Transverse colon (tissue), 4 donors: ENCODE results near the gene INO80. TPM values are rescaled to one million over a fixed set of nuclear protein-coding genes. Genes with fewer than 3 reads are reported as not detected.

Experiments
- DNase-seq: peaks from one replicate; pipeline ENCODE4 v3.0.0-alpha.2; 2019
- H3K27ac ChIP-seq, 4 donors: fragments of 200-600 bp; sonication (generic); 2 replicates each; pipeline ENCODE4 v1.5.1; 2016 to 2018; ENCODE audit warnings: inconsistent platforms in 4 of 4
- H3K27me3 ChIP-seq: fragments of 200-600 bp; sonication (generic); 2 replicates; pipeline ENCODE4 v1.5.1; 2017; ENCODE audit warnings: inconsistent platforms
- H3K36me3 ChIP-seq, 4 donors: fragments of 200-600 bp; sonication (generic); 2 replicates each; pipeline ENCODE4 v1.5.1; 2017 to 2019; ENCODE audit warnings: inconsistent platforms in 4 of 4
- H3K4me1 ChIP-seq, 4 donors: fragments of 200-600 bp; sonication (generic); 2 replicates each; pipeline ENCODE4 v1.5.1; 2017 to 2020; ENCODE audit warnings: inconsistent platforms in 4 of 4
- H3K4me3 ChIP-seq, 4 donors: fragments of 200-600 bp; sonication (generic); 1 replicate in 1 of 4; 2 replicates in 3 of 4; pipeline versions ENCODE4 v1.5.1 to v1.6.1; 2017 to 2019; ENCODE audit warnings: inconsistent platforms in 4 of 4
- H3K9me3 ChIP-seq, 2 donors: fragments of 200-600 bp; sonication (generic); 2 replicates each; pipeline ENCODE4 v1.5.1; 2017 to 2019; ENCODE audit warnings: inconsistent platforms in 2 of 2
- CTCF ChIP-seq, 5 experiments: fragments of 200-600 bp in 3 of 5; fragments of 450-650 bp in 2 of 5; sonication (generic) in 3 of 5; IDR thresholded peaks; 1 replicate in 2 of 5; 2 replicates in 3 of 5; pipeline ENCODE4 v1.5.1; 2016 to 2017; ENCODE audit warnings: antibody characterized with exemption in 5 of 5, inconsistent platforms in 3 of 5, mild to moderate bottlenecking in 2 of 5, moderate library complexity in 1 of 5
- EP300 ChIP-seq: sonication (generic); formaldehyde crosslinking; IDR thresholded peaks from one replicate; pipeline ENCODE4 v1.6.1; 2017; ENCODE audit warnings: antibody characterized with exemption, low read depth
- POLR2A ChIP-seq: fragments of 450-650 bp; IDR thresholded peaks from one replicate; pipeline ENCODE4 v1.6.1; 2016; ENCODE audit warnings: antibody characterized with exemption, mild to moderate bottlenecking, moderate library complexity
- POLR2AphosphoS5 ChIP-seq, 3 donors: sonication (generic); formaldehyde crosslinking; IDR thresholded peaks; one replicate each; pipeline ENCODE4 v1.6.1; 2016; ENCODE audit warnings: antibody characterized with exemption in 3 of 3
- WGBS, 2 donors: methylation state at CpG; one replicate each; pipeline ENCODE4 v1.1.5; 2018; ENCODE audit warnings: low coverage in 1 of 2; 5-methylcytosine and 5-hydroxymethylcytosine counted together
- in situ Hi-C, 4 donors: fragments of 200-750 bp; cut with MboI; loops; one replicate each; pipeline versions ENCODE4 v1.15.0 to v1.15.1; 2017; ENCODE audit warnings: low sequenced_read_pairs in 3 of 4, low pct_ligation_motif_present in 1 of 4, low pct_unique_long_range_greater_than_20kb in 1 of 4
- intact Hi-C: fragments of 100-400 bp; cut with DNase I; formaldehyde crosslinking; loops from one replicate; pipeline ENCODE4 v1.15.1; 2023; ENCODE audit warnings: low total_unique reads
- total RNA-seq, 4 donors: library from RNA; depleted of rRNA; stranded (reverse); fragments of >200 nt; gene quantifications; one replicate each; pipeline ENCODE4 v1.1.0, GENCODE V29; 2016

The INO80 gene
- total RNA-seq, 4 donors from 2014 or later, result 21.8 to 69.1 (median 29.8) TPM

GRCh38 chr15:41122849-41123248 lies 6.8 kb upstream of the INO80 start:
- no peaks in the 10 kb centered on the region for H3K9me3 ChIP-seq
- no peaks in the 10 kb centered on the region for H3K27me3 ChIP-seq
- in situ Hi-C loops (no loop called here), intact Hi-C loops (no loop called here)
- no peak for DNase-seq
- H3K36me3 ChIP-seq, result no peaks in the 10 kb centered on the region
- H3K4me1 ChIP-seq, result no peaks in the 10 kb centered on the region
- WGBS, 2 donors, result 65 to 82% methylated on average over 2 of the region's 2 CpGs
- no peak for TF ChIP-seq CTCF (IDR thresholded peaks at IDR 0.05)
- no peak for TF ChIP-seq POLR2AphosphoS5 (IDR thresholded peaks at IDR 0.05)
- TF ChIP-seq POLR2A, result no peak
- no peak for TF ChIP-seq EP300
- H3K27ac ChIP-seq, result no peak overlapping the region
- no peak overlapping the region for H3K4me3 ChIP-seq

GRCh38 chr15:41121951-41122350 lies 5.9 kb upstream of the INO80 start:
- no peaks in the 10 kb centered on the region for H3K27me3 ChIP-seq
- 86 to 89% methylated on average over 4 to 5 of the region's 5 CpGs for WGBS, 2 donors
- in situ Hi-C loops (no loop called here), intact Hi-C loops (no loop called here)
- peaks cover 0 to 3% (median under 1%) of the 10 kb centered on the region in 4 donors for H3K4me1 ChIP-seq
- TF ChIP-seq POLR2A, result no peak
- no peak for TF ChIP-seq EP300
- no peak for TF ChIP-seq POLR2AphosphoS5 (IDR thresholded peaks at IDR 0.05)
- no peak for TF ChIP-seq CTCF (IDR thresholded peaks at IDR 0.05)
- DNase-seq, result no peak
- H3K36me3 ChIP-seq, result no peaks in the 10 kb centered on the region
- no peak overlapping the region for H3K27ac ChIP-seq
- H3K4me3 ChIP-seq, result no peak overlapping the region
- no peaks in the 10 kb centered on the region for H3K9me3 ChIP-seq

- no peaks in the 10 kb centered on the region for H3K9me3 ChIP-seq
- no peaks in the 10 kb centered on the region for H3K27me3 ChIP-seq
- no peaks in the 10 kb centered on the region for H3K36me3 ChIP-seq
- peaks cover 4 to 19% (median 8%) of the 10 kb centered on the region in 4 donors for H3K4me1 ChIP-seq
- 80 to 84% methylated on average over 2 to 6 of the region's 6 CpGs for WGBS, 2 donors
- peak overlapping the region; percentile 38 to 89 (median 79) for H3K4me3 ChIP-seq
- no peak for DNase-seq
- in situ Hi-C loops (no loop called here), intact Hi-C loops (loop anchor here (2.0 to 5.0 kb wide), 2 partner anchors 114 to 305 kb away; partner anchors contain the start of genes CHP1 and EXD1)
- TF ChIP-seq EP300, result no peak
- no peak for TF ChIP-seq POLR2AphosphoS5 (IDR thresholded peaks at IDR 0.05)
- no peak for TF ChIP-seq POLR2A
- no peak for TF ChIP-seq CTCF (IDR thresholded peaks at IDR 0.05)
- peak overlapping the region; percentile 96 to 99 (median 98) for H3K27ac ChIP-seq
Measured at GRCh38 chr15:41116962-41117252, 827 bp upstream of the INO80 start.

- WGBS, 2 donors, result 0% methylated on average over 39 of the region's 46 CpGs; no CpG with 5 or more reads in 1 of the 2 donors
- in situ Hi-C loops, result no loop called here
- Histone ChIP-seq H3K9me3 (no peaks in the 10 kb centered on the region), H3K27me3 (no peaks in the 10 kb centered on the region), H3K27ac (peak overlapping the region; percentile 96 to 99 (median 98)), H3K36me3 (no peaks in the 10 kb centered on the region), H3K4me3 (peak overlapping the region; percentile 69 to 89 (median 89)), H3K4me1 (peaks cover 4 to 19% (median 8%) of the 10 kb centered on the region in 4 donors)
- peak; percentile 70 for DNase-seq
- intact Hi-C loops, result loop anchor here (2.0 to 5.0 kb wide), 2 partner anchors 115 to 307 kb away; partner anchors contain the start of genes CHP1 and EXD1
- no peak for TF ChIP-seq POLR2A
- no peak for TF ChIP-seq CTCF (IDR thresholded peaks at IDR 0.05)
- TF ChIP-seq POLR2AphosphoS5 (IDR thresholded peaks at IDR 0.05), result no peak
- no peak for TF ChIP-seq EP300
Measured at GRCh38 chr15:41115652-41116115, 396 bp downstream of the INO80 start.
